ENCODE measurements around the gene LAMA2. TPM values are rescaled to one million over a fixed set of nuclear protein-coding genes. Genes with fewer than 3 reads are reported as not detected.

LAMA2 gene
- total RNA-seq, 2 experiments from 2014 or later: 0.69 to 1.5 TPM

DNA sequence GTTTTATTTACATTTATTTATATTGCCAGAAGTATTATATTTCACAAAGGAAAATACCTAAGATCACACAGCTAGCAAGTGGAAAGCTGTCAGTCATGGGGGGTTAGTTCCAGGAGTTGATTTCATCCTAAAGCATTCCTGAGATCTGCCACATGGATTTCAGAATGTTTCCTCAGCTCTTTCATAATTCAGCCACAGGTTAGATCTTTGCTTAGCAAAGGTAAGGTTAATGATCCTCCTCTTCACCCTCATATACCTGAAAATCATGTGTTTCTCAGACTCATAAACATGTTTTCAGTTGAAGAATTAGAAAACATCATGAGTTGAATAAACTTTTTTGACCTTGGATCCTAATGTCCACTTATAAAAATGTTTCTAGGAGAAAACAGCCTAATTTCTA, 611.6 kb downstream of the LAMA2 start:
- no peak for ATAC-seq
- Mint-ChIP-seq H3K4me1 (ENCODE audit: low read depth) (peaks cover 80% of the 10 kb centered on the region), H3K4me3 (no peak overlapping the region), H3K27ac (peak overlapping the region; percentile 91), H3K36me3 (ENCODE audit: low read depth) (peaks cover 18% of the 10 kb centered on the region), H3K9me3 (peaks cover 2% of the 10 kb centered on the region), H3K27me3 (no peaks in the 10 kb centered on the region)
- CTCF ChIA-PET: no interaction called here
- intact Hi-C loops (cut with micrococcal nuclease): loop anchor here (5.0 to 10.0 kb wide), 3 partner anchors 178 to 530 kb away; no protein-coding TSS in a partner anchor
- POLR2A ChIA-PET: no interaction called here
- DNase-seq: no peak
- TF ChIP-seq, protein P1, sequence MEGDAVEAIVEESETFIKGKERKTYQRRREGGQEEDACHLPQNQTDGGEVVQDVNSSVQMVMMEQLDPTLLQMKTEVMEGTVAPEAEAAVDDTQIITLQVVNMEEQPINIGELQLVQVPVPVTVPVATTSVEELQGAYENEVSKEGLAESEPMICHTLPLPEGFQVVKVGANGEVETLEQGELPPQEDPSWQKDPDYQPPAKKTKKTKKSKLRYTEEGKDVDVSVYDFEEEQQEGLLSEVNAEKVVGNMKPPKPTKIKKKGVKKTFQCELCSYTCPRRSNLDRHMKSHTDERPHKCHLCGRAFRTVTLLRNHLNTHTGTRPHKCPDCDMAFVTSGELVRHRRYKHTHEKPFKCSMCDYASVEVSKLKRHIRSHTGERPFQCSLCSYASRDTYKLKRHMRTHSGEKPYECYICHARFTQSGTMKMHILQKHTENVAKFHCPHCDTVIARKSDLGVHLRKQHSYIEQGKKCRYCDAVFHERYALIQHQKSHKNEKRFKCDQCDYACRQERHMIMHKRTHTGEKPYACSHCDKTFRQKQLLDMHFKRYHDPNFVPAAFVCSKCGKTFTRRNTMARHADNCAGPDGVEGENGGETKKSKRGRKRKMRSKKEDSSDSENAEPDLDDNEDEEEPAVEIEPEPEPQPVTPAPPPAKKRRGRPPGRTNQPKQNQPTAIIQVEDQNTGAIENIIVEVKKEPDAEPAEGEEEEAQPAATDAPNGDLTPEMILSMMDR (IDR thresholded peaks at IDR 0.05): no peak

DNA sequence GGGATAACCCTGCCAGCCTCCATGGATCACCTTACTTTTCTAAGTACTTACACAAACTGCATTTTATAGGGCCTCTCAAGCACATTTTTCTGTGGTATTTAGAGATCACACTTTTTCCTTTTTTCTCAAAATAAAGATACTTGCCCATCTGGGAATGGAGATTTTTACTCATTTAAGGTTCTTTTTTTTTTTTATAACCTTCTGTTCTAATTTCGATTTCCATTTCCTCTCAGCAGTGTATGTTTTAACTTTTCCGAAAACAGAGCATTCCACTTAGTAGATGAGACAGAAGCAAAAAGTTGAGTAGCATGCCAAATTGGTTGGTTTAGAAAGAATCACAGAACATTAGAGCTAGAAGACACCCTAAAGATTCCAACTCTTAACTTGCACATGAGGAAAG, 612.7 kb downstream of the LAMA2 start:
- Mint-ChIP-seq H3K9me3 (peaks cover 2% of the 10 kb centered on the region), H3K4me3 (no peak overlapping the region), H3K27ac (peak overlapping the region; percentile 91), H3K4me1 (ENCODE audit: low read depth) (peaks cover 78% of the 10 kb centered on the region), H3K36me3 (ENCODE audit: low read depth) (peaks cover 18% of the 10 kb centered on the region), H3K27me3 (no peaks in the 10 kb centered on the region)
- POLR2A ChIA-PET: interaction anchor here (0.6 kb wide), 1 partner anchor 146 kb away, joined by 4 read pairs; no protein-coding TSS in a partner anchor
- DNase-seq (no peak), ATAC-seq (no peak)
- CTCF ChIA-PET: no interaction called here
- intact Hi-C loops (cut with micrococcal nuclease): loop anchor here (10.0 kb wide), 1 partner anchor 529 kb away; no protein-coding TSS in a partner anchor
- TF ChIP-seq, protein P1 (IDR thresholded peaks at IDR 0.05): no peak

- intact Hi-C loops (cut with micrococcal nuclease): loop anchor here (2.0 to 10.0 kb wide), 3 partner anchors 69 to 527 kb away; no protein-coding TSS in a partner anchor
- Mint-ChIP-seq H3K4me1 (ENCODE audit: low read depth) (peaks cover 68% of the 10 kb centered on the region), H3K9me3 (peaks cover 2% of the 10 kb centered on the region), H3K4me3 (no peak overlapping the region), H3K36me3 (ENCODE audit: low read depth) (peaks cover 13% of the 10 kb centered on the region), H3K27ac (peak overlapping the region; percentile 13), H3K27me3 (no peaks in the 10 kb centered on the region)
- DNase-seq (no peak), ATAC-seq (no peak)
- TF ChIP-seq, protein P1 (IDR thresholded peaks at IDR 0.05): no peak
- ChIA-PET CTCF (interaction anchor here (0.6 to 2.6 kb wide), 15 partner anchors 8 to 548 kb away, joined by 3 to 14 read pairs (median 4); no protein-coding TSS in a partner anchor), POLR2A (no interaction called here)
Measured at GRCh38 chr6:129497481-129498441, 614.8 kb downstream of the LAMA2 start.

DNA sequence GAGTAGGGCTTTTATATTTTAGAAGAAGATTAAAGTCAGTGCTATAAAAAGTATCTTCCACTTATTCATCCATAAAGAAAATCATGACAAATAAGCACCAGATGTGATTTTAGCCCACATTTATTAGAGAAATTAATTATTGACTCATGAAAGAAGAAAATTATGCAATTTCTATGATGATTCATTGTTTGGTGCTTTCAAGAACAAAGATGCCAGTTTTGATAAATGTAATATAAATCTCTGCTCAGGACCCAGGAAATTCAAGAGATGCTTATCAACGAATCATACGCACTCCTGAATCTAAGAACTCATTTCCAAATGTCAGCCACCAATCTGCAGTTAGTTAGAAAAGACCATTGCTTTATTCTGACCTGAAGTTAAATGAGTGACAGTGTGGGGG, 615.6 kb downstream of the LAMA2 start:
- TF ChIP-seq, protein P1 (IDR thresholded peaks at IDR 0.05): no peak
- POLR2A ChIA-PET: interaction anchor here (0.7 kb wide), 1 partner anchor 45 kb away, joined by 3 read pairs; no protein-coding TSS in a partner anchor
- peak overlapping the region; percentile 46 for H3K4me3 Mint-ChIP-seq
- no peak for DNase-seq
- peaks cover 11% of the 10 kb centered on the region for H3K36me3 Mint-ChIP-seq (ENCODE audit: low read depth)
- H3K27me3 Mint-ChIP-seq: no peaks in the 10 kb centered on the region
- peaks cover 63% of the 10 kb centered on the region for H3K4me1 Mint-ChIP-seq (ENCODE audit: low read depth)
- intact Hi-C loops (cut with micrococcal nuclease): loop anchor here (2.0 to 10.0 kb wide), 3 partner anchors 68 to 526 kb away; no protein-coding TSS in a partner anchor
- H3K27ac Mint-ChIP-seq: peak overlapping the region; percentile 85
- peak; percentile 22 for ATAC-seq
- CTCF ChIA-PET: interaction anchor here (0.6 to 2.6 kb wide), 22 partner anchors 8 to 547 kb away, joined by 3 to 16 read pairs (median 6); no protein-coding TSS in a partner anchor
- H3K9me3 Mint-ChIP-seq: peaks cover 2% of the 10 kb centered on the region

All from activated CD8-positive, alpha-beta T cell treated with anti-CD3 and anti-CD28 coated beads for 36 hours (primary cell).